ENCODE measurements around the gene TAP2.

Gene TAP2

GRCh38 chr6:32794510-32794909 lies 44.0 kb downstream of the TAP2 start:
- no peak for DNase-seq (ENCODE audit: extremely low read depth in 1 of 2, low read depth in 1 of 2)

DNA sequence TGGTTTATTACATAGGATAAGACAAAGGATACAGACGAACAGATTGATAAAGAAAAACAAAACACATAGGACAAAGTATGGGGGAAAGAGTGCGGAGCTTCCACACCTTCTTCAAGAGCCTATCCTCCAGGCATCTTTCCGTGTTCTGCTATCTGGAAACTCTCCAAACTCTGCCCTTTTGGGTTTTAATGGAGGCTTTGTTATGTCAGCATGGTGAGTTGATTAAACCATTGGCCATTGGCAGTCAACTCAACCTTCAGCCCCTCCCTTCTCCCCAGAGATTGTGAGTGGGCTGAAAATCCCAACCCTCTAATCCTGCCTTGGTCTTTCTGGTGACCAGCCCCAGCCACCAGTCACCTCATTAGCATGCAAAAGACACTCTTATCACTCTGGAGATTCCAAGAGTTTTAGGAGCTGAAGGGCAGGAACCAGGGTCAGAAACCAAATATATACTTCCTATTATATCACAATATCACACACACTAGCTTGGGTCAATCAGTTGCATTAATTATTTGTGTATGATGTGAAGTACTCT lies 45.6 kb downstream of the TAP2 start:
- DNase-seq (ENCODE audit: extremely low read depth in 1 of 2, low read depth in 1 of 2), result no peak

DNA sequence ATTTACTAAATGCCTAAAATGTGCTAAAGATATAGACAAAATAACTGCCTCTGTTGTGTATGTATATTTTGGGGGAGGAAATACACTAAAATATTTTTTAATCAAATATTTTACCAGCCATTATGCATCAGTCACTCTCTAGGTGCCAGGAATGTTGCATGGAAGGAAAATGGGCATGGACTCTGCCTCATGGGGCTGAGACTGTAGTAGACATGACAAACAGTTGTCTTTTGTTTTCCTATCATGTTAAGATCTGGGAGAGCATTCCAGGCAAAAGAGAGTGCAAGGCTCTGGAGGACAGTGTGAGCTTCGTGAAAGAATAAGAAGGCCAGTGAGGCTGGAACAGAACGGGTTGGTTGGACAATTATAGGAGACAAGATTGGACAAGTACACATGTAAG lies 48.2 kb downstream of the TAP2 start:
- DNase-seq (ENCODE audit: extremely low read depth in 1 of 2, low read depth in 1 of 2), result no peak
